HEK293T (cell line): ENCODE data around the gene DUS1L.

Experiments used
- CTCF ChIA-PET: fragments of 350-600 bp; formaldehyde crosslinking; extraction: SDS; loops from one replicate; lab custom pipeline; 2021; ENCODE audit warnings: antibody characterized with exemption, inconsistent platforms; lab: Yijun Ruan, JAX
- POLR2A ChIA-PET: fragments of 350-600 bp; formaldehyde crosslinking; extraction: SDS; loops from one replicate; lab custom pipeline; 2020; ENCODE audit warnings: antibody characterized with exemption, inconsistent platforms; lab: Yijun Ruan, JAX
- DNase-seq: peaks from one replicate; pipeline ENCODE4 v3.0.0; 2012; ENCODE audit warnings: mixed read lengths; ENCODE audit errors: extremely low spot score
- ARNT ChIP-seq: fragments of 450-650 bp; IDR thresholded peaks from 2 replicates; pipeline ENCODE4 v1.6.1; 2017; ENCODE audit warnings: mild to moderate bottlenecking
- BHLHE40 ChIP-seq: fragments of 450-650 bp; IDR thresholded peaks from 2 replicates; pipeline ENCODE4 v1.6.1; 2016; ENCODE audit warnings: mild to moderate bottlenecking, moderate library complexity, borderline replicate concordance
- CTBP1 ChIP-seq: fragments of 450-650 bp; IDR thresholded peaks from 2 replicates; pipeline ENCODE4 v1.6.1; 2016; ENCODE audit warnings: borderline replicate concordance
- ELF4 ChIP-seq: fragments of 450-650 bp; IDR thresholded peaks from 2 replicates; pipeline ENCODE4 v1.6.1; 2017; ENCODE audit warnings: antibody characterized with exemption
- FOXA1 ChIP-seq: fragments of 450-650 bp; IDR thresholded peaks from 2 replicates; pipeline ENCODE4 v1.6.1; 2016; ENCODE audit warnings: mild to moderate bottlenecking
- FOXK2 ChIP-seq: fragments of 450-650 bp; IDR thresholded peaks from 2 replicates; pipeline ENCODE4 v1.6.1; 2016; ENCODE audit warnings: mild to moderate bottlenecking
- FOXM1 ChIP-seq: fragments of 450-650 bp; IDR thresholded peaks from 2 replicates; pipeline ENCODE4 v1.6.1; 2017; ENCODE audit warnings: mild to moderate bottlenecking, borderline replicate concordance
- HDGF ChIP-seq: fragments of 450-650 bp; IDR thresholded peaks from 2 replicates; pipeline ENCODE4 v1.6.1; 2017; ENCODE audit warnings: antibody characterized with exemption, borderline replicate concordance
- L3MBTL2 ChIP-seq: fragments of 450-650 bp; conservative IDR thresholded peaks from 2 replicates; pipeline ENCODE4 v1.6.1; 2016; ENCODE audit warnings: mild to moderate bottlenecking
- LEF1 ChIP-seq: fragments of 450-650 bp; IDR thresholded peaks from 2 replicates; pipeline ENCODE4 v1.6.1; 2017; ENCODE audit warnings: mild to moderate bottlenecking, borderline replicate concordance
- NFRKB ChIP-seq: fragments of 450-650 bp; IDR thresholded peaks from 2 replicates; pipeline ENCODE4 v1.6.1; 2016; ENCODE audit warnings: mild to moderate bottlenecking, moderate library complexity
- PKNOX1 ChIP-seq: fragments of 450-650 bp; IDR thresholded peaks from 2 replicates; pipeline ENCODE4 v1.6.1; 2016
- SP1 ChIP-seq: fragments of 450-650 bp; IDR thresholded peaks from 2 replicates; pipeline ENCODE4 v1.6.1; 2017
- SUZ12 ChIP-seq: fragments of 450-650 bp; IDR thresholded peaks from 2 replicates; pipeline ENCODE4 v1.6.1; 2016; ENCODE audit warnings: mild to moderate bottlenecking
- TARDBP ChIP-seq: fragments of 450-650 bp; IDR thresholded peaks from 2 replicates; pipeline ENCODE4 v1.6.1; 2016
- ZNF384 ChIP-seq: fragments of 450-650 bp; IDR thresholded peaks from 2 replicates; pipeline ENCODE4 v1.6.1; 2016

DUS1L gene

GRCh38 chr17:82054351-82055022, 11.1 kb downstream of the DUS1L start:
- TF ChIP-seq ARNT, result no peak
- no peak for TF ChIP-seq NFRKB
- no peak for TF ChIP-seq FOXA1
- TF ChIP-seq CTBP1, result no peak
- no peak for TF ChIP-seq FOXK2
- DNase-seq, result no peak
- POLR2A ChIA-PET, result interaction anchor here (0.6 to 6.3 kb wide), 3 partner anchors 9 to 19 kb away, joined by 3 to 46 read pairs (median 4); partner anchors contain the start of genes DCXR and DUS1L
- CTCF ChIA-PET, result no interaction called here

GRCh38 chr17:82053556-82054263, 11.9 kb downstream of the DUS1L start:
- ChIA-PET POLR2A (interaction anchor here (0.6 to 6.3 kb wide), 4 partner anchors 10 to 30 kb away, joined by 3 to 46 read pairs (median 8); partner anchors contain the start of genes CENPX, DCXR, DUS1L and LRRC45), CTCF (no interaction called here)
- no peak for DNase-seq
- no peak for TF ChIP-seq PKNOX1
- TF ChIP-seq LEF1, result no peak
- no peak for TF ChIP-seq FOXM1
- TF ChIP-seq FOXA1, result no peak
- TF ChIP-seq ARNT, result no peak
- TF ChIP-seq BHLHE40, result no peak
- TF ChIP-seq FOXK2, result no peak
- TF ChIP-seq SUZ12, result no peak
- no peak for TF ChIP-seq ZNF384
- no peak for TF ChIP-seq SP1
- TF ChIP-seq TARDBP, result no peak
- no peak for TF ChIP-seq CTBP1
- no peak for TF ChIP-seq NFRKB
- TF ChIP-seq HDGF, result no peak
- TF ChIP-seq ELF4, result no peak
- TF ChIP-seq L3MBTL2, result no peak

GRCh38 chr17:82053130-82053529, 12.5 kb downstream of the DUS1L start:
- POLR2A ChIA-PET, result interaction anchor here (1.1 to 6.3 kb wide), 4 partner anchors 11 to 45 kb away, joined by 5 to 46 read pairs (median 8); partner anchors contain the start of genes CENPX, DCXR, DUS1L and FASN
- CTCF ChIA-PET, result no interaction called here
- no peak for TF ChIP-seq TARDBP
- no peak for TF ChIP-seq L3MBTL2
- TF ChIP-seq ELF4, result no peak
- no peak for DNase-seq

GRCh38 chr17:82052638-82053059, 13.0 kb downstream of the DUS1L start:
- no peak for DNase-seq
- no peak for TF ChIP-seq LEF1
- no peak for TF ChIP-seq ARNT
- TF ChIP-seq FOXA1, result no peak
- no peak for TF ChIP-seq ZNF384
- no peak for TF ChIP-seq FOXM1
- TF ChIP-seq HDGF, result no peak
- no peak for TF ChIP-seq NFRKB
- no peak for TF ChIP-seq CTBP1
- no peak for TF ChIP-seq TARDBP
- TF ChIP-seq L3MBTL2, result no peak
- TF ChIP-seq BHLHE40, result no peak
- no peak for TF ChIP-seq FOXK2
- no peak for TF ChIP-seq ELF4
- no peak for TF ChIP-seq SUZ12
- TF ChIP-seq PKNOX1, result no peak
- TF ChIP-seq SP1, result no peak
- POLR2A ChIA-PET, result interaction anchor here (0.9 to 6.3 kb wide), 5 partner anchors 11 to 46 kb away, joined by 3 to 46 read pairs (median 6); partner anchors contain the start of genes CENPX, DCXR, DUS1L and FASN
- CTCF ChIA-PET, result no interaction called here

- TF ChIP-seq FOXK2 (no peak), PKNOX1 (no peak), ZNF384 (no peak), TARDBP (no peak)
- ChIA-PET POLR2A (interaction anchor here (0.9 to 6.3 kb wide), 5 partner anchors 12 to 46 kb away, joined by 3 to 46 read pairs (median 6); partner anchors contain the start of genes CENPX, DCXR, DUS1L and FASN), CTCF (no interaction called here)
- peak; percentile 85 for DNase-seq
Measured at GRCh38 chr17:82051776-82052637, 13.6 kb downstream of the DUS1L start, which contains the start of the genes GPS1 and RFNG. TSS of gene GPS1 (plus strand) at chr17:82051898. CDS start at chr17:82051932, 34 bp downstream. TSS of gene RFNG (minus strand) at chr17:82051811. CDS start at chr17:82051766, 45 bp downstream.
